ENCODE data around the gene ITPK1.

ITPK1 gene

GRCh38 chr14:92926180-92926845, 189.4 kb downstream of the ITPK1 start:
- DNase-seq (ENCODE audit: low read depth in 2 of 2) = no peak

DNA sequence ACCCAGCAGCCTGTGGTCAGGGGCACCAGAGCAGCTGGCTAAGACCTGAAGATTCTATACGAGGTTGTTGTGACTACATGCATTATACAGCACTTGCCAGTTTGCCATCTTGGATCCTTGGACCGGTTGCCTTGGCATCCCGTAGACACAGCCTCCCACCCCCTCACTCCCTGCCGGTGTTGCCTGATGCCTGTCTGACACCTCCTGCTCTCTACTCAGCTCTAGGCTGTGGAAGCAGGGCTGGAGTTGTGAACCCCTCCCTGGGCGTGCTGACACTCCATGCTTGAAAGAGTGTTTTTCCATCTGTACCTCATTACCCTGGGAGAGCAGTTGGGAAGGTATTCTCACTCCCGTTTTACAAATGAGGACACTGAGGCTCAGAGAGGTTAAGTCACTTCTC, 190.3 kb downstream of the ITPK1 start:
- DNase-seq (ENCODE audit: low read depth in 2 of 2) = no peak

GRCh38 chr14:92924247-92924646, 191.5 kb downstream of the ITPK1 start:
- DNase-seq (ENCODE audit: low read depth in 2 of 2) = no peak

GRCh38 chr14:92923744-92924103, 192.0 kb downstream of the ITPK1 start:
- no peak for DNase-seq (ENCODE audit: low read depth in 2 of 2)

- DNase-seq (ENCODE audit: low read depth in 2 of 2) = no peak
Measured at GRCh38 chr14:92922883-92923743, 192.6 kb downstream of the ITPK1 start, which contains the start of gene CHGA. CHGA (plus strand) TSS chr14:92923150; CDS start chr14:92923360, 210 bp downstream.

GRCh38 chr14:92922155-92922735, 193.5 kb downstream of the ITPK1 start:
- no peak for DNase-seq (ENCODE audit: low read depth in 2 of 2)

DNA sequence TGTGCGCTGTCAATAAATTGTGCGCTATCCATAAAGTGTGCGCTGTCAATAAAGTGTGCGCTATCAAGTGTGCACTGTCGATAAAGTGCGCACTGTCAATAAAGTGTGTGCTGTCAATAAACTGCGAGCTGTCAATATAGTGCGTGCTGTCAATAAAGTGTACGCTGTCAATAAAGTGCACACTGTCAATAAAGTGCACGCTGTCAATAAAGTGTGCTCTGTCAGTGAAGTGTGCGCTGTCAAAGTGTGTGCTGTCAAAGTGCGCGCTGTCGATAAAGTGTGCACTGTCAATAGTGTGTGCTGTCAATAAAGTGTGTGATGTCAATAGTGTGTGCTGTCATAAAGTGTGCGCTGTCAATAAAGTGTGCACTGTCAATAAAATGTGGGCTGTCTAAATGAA, 195.7 kb downstream of the ITPK1 start:
- no peak for DNase-seq (ENCODE audit: low read depth in 2 of 2)

- DNase-seq (ENCODE audit: low read depth in 2 of 2) = no peak
Measured at GRCh38 chr14:92917956-92918355, 197.8 kb downstream of the ITPK1 start.

GRCh38 chr14:92917041-92917940, 198.4 kb downstream of the ITPK1 start:
- DNase-seq (ENCODE audit: low read depth in 2 of 2) = no peak

GRCh38 chr14:92916201-92916600, 199.5 kb downstream of the ITPK1 start:
- DNase-seq (ENCODE audit: low read depth in 2 of 2) = no peak

GRCh38 chr14:92914087-92914656, 201.6 kb downstream of the ITPK1 start:
- DNase-seq (ENCODE audit: low read depth in 2 of 2) = no peak

GRCh38 chr14:92907316-92907911, 208.3 kb downstream of the ITPK1 start:
- DNase-seq (ENCODE audit: low read depth in 2 of 2) = no peak

- DNase-seq (ENCODE audit: low read depth in 2 of 2) = no peak
Measured at GRCh38 chr14:92906823-92907222, 208.9 kb downstream of the ITPK1 start.

DNA sequence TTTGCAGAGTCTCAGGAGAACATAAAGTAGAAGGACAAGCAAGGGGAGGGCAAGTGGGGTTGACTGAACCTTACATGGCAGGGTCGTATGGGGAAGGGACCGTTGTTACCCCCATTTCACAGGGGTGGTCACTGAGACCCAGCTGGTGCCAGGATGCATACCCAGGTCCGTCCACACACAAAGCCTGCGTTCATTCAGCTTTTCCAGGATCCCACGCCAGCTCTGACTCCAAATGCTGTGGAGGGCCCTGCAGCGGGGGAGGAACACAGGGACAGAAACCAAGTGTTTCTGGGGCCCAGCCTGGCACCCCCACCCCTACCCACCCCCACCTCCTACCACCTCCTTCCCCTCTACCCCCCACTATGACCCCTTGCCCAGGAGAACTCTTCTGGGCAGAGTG, 209.3 kb downstream of the ITPK1 start:
- no peak for DNase-seq (ENCODE audit: low read depth in 2 of 2)

- DNase-seq (ENCODE audit: low read depth in 2 of 2) = no peak
Measured at GRCh38 chr14:92905667-92906066, 210.1 kb downstream of the ITPK1 start.

GRCh38 chr14:92903359-92903758, 212.4 kb downstream of the ITPK1 start:
- DNase-seq (ENCODE audit: low read depth in 2 of 2) = no peak

DNA sequence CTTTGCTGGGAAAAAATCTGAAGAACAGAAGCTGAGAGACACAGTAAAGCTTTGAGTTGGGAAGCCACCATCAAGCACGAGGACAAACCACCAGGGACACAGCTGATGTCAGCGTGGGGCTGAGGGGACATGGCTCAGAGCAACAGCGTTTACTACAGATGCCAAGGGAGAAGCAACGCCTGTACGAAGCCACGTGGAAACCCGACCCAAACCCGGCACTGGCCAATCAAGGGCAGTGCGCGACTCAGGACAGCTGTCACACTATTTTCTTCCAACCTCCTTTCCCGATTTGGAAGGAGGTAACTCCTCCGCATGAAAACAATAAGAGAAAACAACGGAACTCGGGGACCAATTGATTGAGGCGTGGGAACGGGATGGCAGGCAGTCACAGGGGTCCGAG, 213.0 kb downstream of the ITPK1 start:
- DNase-seq (ENCODE audit: low read depth in 2 of 2) = no peak

GRCh38 chr14:92902191-92902590, 213.5 kb downstream of the ITPK1 start:
- DNase-seq (ENCODE audit: low read depth in 2 of 2) = no peak

DNA sequence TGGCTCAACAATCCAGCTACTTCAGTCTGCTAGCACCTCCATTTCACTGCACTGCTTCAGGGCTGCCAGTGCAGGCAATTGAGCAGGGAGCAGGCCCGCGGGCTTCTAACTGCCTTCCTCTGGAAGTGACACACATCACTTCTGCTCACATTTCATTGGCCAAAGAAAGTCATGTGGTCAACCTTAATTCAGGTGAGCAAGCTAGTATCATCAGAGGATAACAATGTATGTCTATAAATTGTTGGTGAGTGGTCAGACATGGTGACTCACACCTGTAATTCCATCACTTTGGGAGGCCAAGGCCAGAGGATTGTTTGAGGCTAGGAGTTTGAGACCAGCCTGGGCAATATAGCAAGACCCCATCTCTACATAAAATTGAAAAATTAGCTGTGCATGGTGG, 215.1 kb downstream of the ITPK1 start:
- DNase-seq (ENCODE audit: low read depth in 2 of 2) = no peak

DNA sequence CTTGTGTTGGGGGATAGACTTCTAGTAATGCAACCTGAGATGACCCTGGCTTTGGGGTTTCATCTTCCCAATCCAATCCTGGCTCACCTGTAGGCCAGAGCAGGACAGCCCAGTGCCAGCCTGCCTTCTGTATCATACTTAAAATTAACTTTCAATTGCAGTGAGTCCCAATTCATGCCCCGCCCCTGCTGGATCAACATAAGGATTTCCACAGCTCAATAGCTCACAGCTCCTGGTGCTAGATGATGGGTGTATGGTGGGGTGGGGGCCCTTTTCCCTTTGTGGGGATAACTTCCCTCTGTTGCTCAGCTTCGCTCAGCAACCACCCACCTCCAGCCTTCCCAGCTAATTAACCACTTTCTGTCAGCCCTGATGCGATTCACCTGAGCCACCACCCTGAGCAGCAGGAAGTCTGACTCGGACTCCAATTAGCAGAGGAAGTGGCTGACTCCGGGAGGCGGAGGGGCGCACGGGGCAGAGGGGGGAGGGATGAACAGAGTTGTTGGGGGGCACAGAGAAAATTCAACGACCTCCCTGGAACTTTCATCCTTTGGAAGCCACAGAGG, 217.1 kb downstream of the ITPK1 start:
- no peak for DNase-seq (ENCODE audit: low read depth in 2 of 2)

Measured in stimulated activated CD4-positive, alpha-beta T cell treated with anti-CD3 and anti-CD28 coated beads, Interleukin-1b, Interleukin-23, amount 100 ng/mL, for 1 hour (primary cell).